HG03025 (cell line): ENCODE results near the gene HSD17B12.
A peak's percentile ranks its signal among the peaks of the same experiment; 100 is the strongest.

Experiments
- ATAC-seq: cut with Tn5 transposase; IDR thresholded peaks from one replicate; pipeline ENCODE4 v1.9.1; 2021; ENCODE audit warnings: mild to moderate bottlenecking, moderate library complexity; ENCODE audit not compliant: unreplicated experiment, low FRiP score

HSD17B12 gene

GRCh38 chr11:43687120-43687791 is 6.7 kb downstream of the HSD17B12 start:
- ATAC-seq = no peak

- no peak for ATAC-seq
Observed at GRCh38 chr11:43688394-43688793, 7.9 kb downstream of the HSD17B12 start.

- no peak for ATAC-seq
Observed at GRCh38 chr11:43689167-43689566, 8.6 kb downstream of the HSD17B12 start.

- no peak for ATAC-seq
Observed at GRCh38 chr11:43690929-43691725, 10.6 kb downstream of the HSD17B12 start.

GRCh38 chr11:43691806-43692205 is 11.3 kb downstream of the HSD17B12 start:
- no peak for ATAC-seq

GRCh38 chr11:43693069-43693468 is 12.5 kb downstream of the HSD17B12 start:
- no peak for ATAC-seq

- ATAC-seq = no peak
Observed at GRCh38 chr11:43693731-43694130, 13.2 kb downstream of the HSD17B12 start.

- peak; percentile 65 for ATAC-seq
Observed at GRCh38 chr11:43694477-43694876, 13.9 kb downstream of the HSD17B12 start.

- no peak for ATAC-seq
Observed at GRCh38 chr11:43697679-43698078, 17.1 kb downstream of the HSD17B12 start.

GRCh38 chr11:43699870-43700269 is 19.3 kb downstream of the HSD17B12 start:
- ATAC-seq = no peak

- ATAC-seq = no peak
Observed at GRCh38 chr11:43706631-43707030, 26.1 kb downstream of the HSD17B12 start.

GRCh38 chr11:43708776-43709175 is 28.2 kb downstream of the HSD17B12 start:
- no peak for ATAC-seq

GRCh38 chr11:43709689-43710088 is 29.2 kb downstream of the HSD17B12 start:
- no peak for ATAC-seq

- ATAC-seq = no peak
Observed at GRCh38 chr11:43712676-43713075, 32.1 kb downstream of the HSD17B12 start.

- ATAC-seq = no peak
Observed at GRCh38 chr11:43718373-43718772, 37.8 kb downstream of the HSD17B12 start.

- ATAC-seq = no peak
Observed at GRCh38 chr11:43723617-43724016, 43.1 kb downstream of the HSD17B12 start.

- no peak for ATAC-seq
Observed at GRCh38 chr11:43732225-43732624, 51.7 kb downstream of the HSD17B12 start.

GRCh38 chr11:43734256-43734655 is 53.7 kb downstream of the HSD17B12 start:
- ATAC-seq = no peak

- ATAC-seq = no peak
Observed at GRCh38 chr11:43735115-43735514, 54.6 kb downstream of the HSD17B12 start.

GRCh38 chr11:43735961-43736360 is 55.4 kb downstream of the HSD17B12 start:
- no peak for ATAC-seq

GRCh38 chr11:43736502-43737200 is 56.1 kb downstream of the HSD17B12 start:
- no peak for ATAC-seq
